GM23338 (cell line): ENCODE results near the gene LRIG1. TPM values are rescaled to one million over a fixed set of nuclear protein-coding genes. Genes with fewer than 3 reads are reported as not detected.

Experiments
- ATAC-seq: fragments of 200-7000 bp; cut with Tn5 transposase; 3 replicates; pipeline ENCODE4 v1.9.1; 2020
- DNase-seq: peaks from one replicate; pipeline ENCODE4 v3.0.0-alpha.2; 2015; ENCODE audit warnings: low spot score
- H2AFZ ChIP-seq: fragments of 200-600 bp; sonication (generic); 2 replicates; pipeline ENCODE4 v1.8.0; 2016; ENCODE audit warnings: antibody characterized with exemption, mild to moderate bottlenecking, moderate library complexity
- H3F3A ChIP-seq: fragments of 200-600 bp; sonication (generic); replicated peaks from 2 replicates; pipeline ENCODE4 v1.8.0; 2017; ENCODE audit warnings: antibody characterized with exemption, mixed run types, low read depth
- H3K27ac ChIP-seq: fragments of 200-600 bp; sonication (generic); 2 replicates; pipeline ENCODE4 v1.6.1; 2016; ENCODE audit warnings: low read depth
- H3K27me3 ChIP-seq: fragments of 200-600 bp; sonication (generic); 2 replicates; pipeline ENCODE4 v1.8.0; 2016; ENCODE audit warnings: mild to moderate bottlenecking, mixed run types, moderate library complexity; ENCODE audit not compliant: insufficient read depth
- H3K36me3 ChIP-seq: fragments of 200-600 bp; sonication (generic); 2 replicates; pipeline ENCODE4 v1.8.0; 2016; ENCODE audit warnings: mild to moderate bottlenecking; ENCODE audit not compliant: insufficient read depth
- H3K4me1 ChIP-seq: fragments of 200-600 bp; sonication (generic); 2 replicates; pipeline ENCODE4 v1.8.0; 2016; ENCODE audit warnings: mild to moderate bottlenecking, moderate library complexity; ENCODE audit not compliant: insufficient read depth
- H3K4me2 ChIP-seq: fragments of 200-600 bp; sonication (generic); 2 replicates; pipeline ENCODE4 v1.7.1; 2017; ENCODE audit warnings: mixed run types
- H3K4me3 ChIP-seq: fragments of 200-600 bp; sonication (generic); 2 replicates; pipeline ENCODE4 v1.6.1; 2016; ENCODE audit warnings: mixed run types
- H3K79me2 ChIP-seq: fragments of 200-600 bp; sonication (generic); replicated peaks from 2 replicates; pipeline ENCODE4 v1.8.0; 2017; ENCODE audit warnings: mild to moderate bottlenecking; ENCODE audit not compliant: insufficient read depth
- H3K9me2 ChIP-seq: fragments of 200-600 bp; sonication (generic); 2 replicates; pipeline ENCODE4 v1.8.0; 2017; ENCODE audit not compliant: insufficient read depth
- H4K20me1 ChIP-seq: fragments of 200-600 bp; sonication (generic); replicated peaks from 2 replicates; pipeline ENCODE4 v1.8.0; 2017; ENCODE audit warnings: mild to moderate bottlenecking; ENCODE audit not compliant: insufficient read depth
- H3K27ac Mint-ChIP-seq: 2 replicates; pipeline ENCODE4 v1.8.0; 2020; ENCODE audit warnings: inconsistent platforms, mild to moderate bottlenecking, moderate library complexity, mixed read lengths
- H3K27me3 Mint-ChIP-seq: 3 replicates; pipeline ENCODE4 v1.8.0; 2022; ENCODE audit warnings: low read depth, mild to moderate bottlenecking, moderate library complexity, mixed read lengths, inconsistent platforms; ENCODE audit not compliant: insufficient read depth, poor library complexity
- H3K36me3 Mint-ChIP-seq: 3 replicates; pipeline ENCODE4 v1.8.0; 2021; ENCODE audit warnings: low read depth, mild to moderate bottlenecking, inconsistent platforms, moderate library complexity, mixed read lengths
- H3K4me1 Mint-ChIP-seq: 3 replicates; pipeline ENCODE4 v1.8.0; 2020; ENCODE audit warnings: mild to moderate bottlenecking, inconsistent platforms, mixed read lengths
- H3K4me3 Mint-ChIP-seq: 3 replicates; pipeline ENCODE4 v1.8.0; 2021; ENCODE audit warnings: moderate library complexity, mild to moderate bottlenecking, inconsistent platforms, mixed read lengths
- H3K9me3 Mint-ChIP-seq: 3 replicates; pipeline ENCODE4 v1.8.0; 2020; ENCODE audit warnings: moderate library complexity, mild to moderate bottlenecking, inconsistent platforms, mixed read lengths
- CREB1 ChIP-seq: fragments of 250-450 bp; sonication (Bioruptor Pico); IDR thresholded peaks from 2 replicates; pipeline ENCODE4 v1.5.0; 2020; ENCODE audit warnings: low read depth, mild to moderate bottlenecking, moderate library complexity
- CTCF ChIP-seq, 2 experiments: fragments of 200-600 bp in 1 of 2; sonication (generic) in 1 of 2; conservative IDR thresholded peaks; 2 replicates each; pipeline versions ENCODE4 v1.5.1 to v1.6.1; 2016 to 2017; ENCODE audit warnings: antibody characterized with exemption in 2 of 2, low read depth in 2 of 2, mild to moderate bottlenecking in 2 of 2, moderate library complexity in 1 of 2
- ETS1 ChIP-seq: IDR thresholded peaks from 2 replicates; pipeline ENCODE4 v1.6.1; 2016; ENCODE audit warnings: antibody characterized with exemption
- EZH2 ChIP-seq: fragments of 200-600 bp; sonication (generic); IDR thresholded peaks from one replicate; pipeline ENCODE4 v1.8.0; 2017; ENCODE audit warnings: antibody characterized with exemption, mild to moderate bottlenecking, low read depth; ENCODE audit not compliant: unreplicated experiment
- EZH2phosphoT487 ChIP-seq: fragments of 200-600 bp; sonication (generic); IDR thresholded peaks from one replicate; pipeline ENCODE4 v1.8.1; 2018; ENCODE audit warnings: antibody characterized with exemption; ENCODE audit not compliant: unreplicated experiment
- JUNB ChIP-seq: IDR thresholded peaks from one replicate; pipeline ENCODE4 v1.6.1; 2016; ENCODE audit warnings: antibody characterized with exemption; ENCODE audit not compliant: unreplicated experiment
- POLR2AphosphoS5 ChIP-seq: IDR thresholded peaks from 2 replicates; pipeline ENCODE4 v1.6.1; 2016; ENCODE audit warnings: antibody characterized with exemption, low read depth
- REST ChIP-seq: IDR thresholded peaks from one replicate; pipeline ENCODE4 v1.6.1; 2018; ENCODE audit warnings: antibody characterized with exemption; ENCODE audit not compliant: unreplicated experiment
- ZNF114 ChIP-seq: fragments of 250-450 bp; sonication (Bioruptor Pico); IDR thresholded peaks from 2 replicates; pipeline ENCODE4 v1.5.0; 2020; ENCODE audit warnings: mild to moderate bottlenecking, moderate library complexity
- ZNF331 ChIP-seq: fragments of 250-450 bp; sonication (Bioruptor Pico); IDR thresholded peaks from 2 replicates; pipeline ENCODE4 v1.5.0; 2020; ENCODE audit warnings: low read depth, mild to moderate bottlenecking, moderate library complexity
- polyA plus RNA-seq: library from polyadenylated mRNA; unstranded; fragments of >200 nt; fragmentation: Nextera tagmentation; extraction: Ambion mirVana; gene quantifications from 2 replicates; pipeline ENCODE4 v1.2.1, GENCODE V29; 2016
- total RNA-seq: library from RNA; depleted of rRNA; stranded (reverse); fragments of >200 nt; shearing (Covaris generic); gene quantifications from 2 replicates; pipeline ENCODE4 v1.2.3, GENCODE V29; 2014

The LRIG1 gene
- total and polyA plus RNA-seq, 2 experiments from 2014 or later, result 40.0 to 134 TPM

- H2AFZ ChIP-seq, result no peak overlapping the region
- DNase-seq (no peak), ATAC-seq (no peak)
- Mint-ChIP-seq H3K4me1 (peaks cover 9% of the 10 kb centered on the region), H3K27ac (no peak overlapping the region), H3K36me3 (peaks cover 99% of the 10 kb centered on the region), H3K4me3 (no peak overlapping the region), H3K27me3 (peaks cover 16% of the 10 kb centered on the region), H3K9me3 (no peaks in the 10 kb centered on the region)
- H3K4me3 ChIP-seq, result no peak overlapping the region
- TF ChIP-seq JUNB (no peak), EZH2phosphoT487 (no peak), POLR2AphosphoS5 (no peak), ETS1 (no peak), ZNF331 (CRISPR knock-in tag) (no peak), CREB1 (CRISPR knock-in tag) (no peak)
- no peak overlapping the region for H3K27ac ChIP-seq
- peaks cover 7% of the 10 kb centered on the region for H3F3A ChIP-seq
- no peak overlapping the region for H3K4me2 ChIP-seq
- no peaks in the 10 kb centered on the region for H3K4me1 ChIP-seq
- no peaks in the 10 kb centered on the region for H3K9me2 ChIP-seq
- peaks cover 11% of the 10 kb centered on the region for H4K20me1 ChIP-seq
- H3K79me2 ChIP-seq, result no peaks in the 10 kb centered on the region
- no peaks in the 10 kb centered on the region for H3K27me3 ChIP-seq
- peaks cover 50% of the 10 kb centered on the region for H3K36me3 ChIP-seq
These were observed 119.2 kb downstream of the LRIG1 start for GRCh38 chr3:66381626-66382025.

- Histone ChIP-seq H3K9me2 (no peaks in the 10 kb centered on the region), H3F3A (peaks cover 7% of the 10 kb centered on the region), H3K79me2 (no peaks in the 10 kb centered on the region), H4K20me1 (peaks cover 11% of the 10 kb centered on the region), H3K4me1 (no peaks in the 10 kb centered on the region), H3K4me2 (no peak overlapping the region), H3K27ac (no peak overlapping the region), H3K4me3 (no peak overlapping the region), H3K36me3 (peaks cover 46% of the 10 kb centered on the region), H2AFZ (no peak overlapping the region), H3K27me3 (no peaks in the 10 kb centered on the region)
- H3K9me3 Mint-ChIP-seq, result no peaks in the 10 kb centered on the region
- peaks cover 16% of the 10 kb centered on the region for H3K27me3 Mint-ChIP-seq
- no peak for TF ChIP-seq EZH2
- H3K27ac Mint-ChIP-seq, result no peak overlapping the region; the same call in 1 of the 2 replicates
- peaks cover 98% of the 10 kb centered on the region for H3K36me3 Mint-ChIP-seq
- H3K4me1 Mint-ChIP-seq, result peaks cover 9% of the 10 kb centered on the region
- H3K4me3 Mint-ChIP-seq, result no peak overlapping the region
- DNase-seq (no peak), ATAC-seq (no peak)
These were observed 120.5 kb downstream of the LRIG1 start for GRCh38 chr3:66380200-66380932.

- Histone ChIP-seq H2AFZ (no peak overlapping the region), H3K4me2 (no peak overlapping the region), H3K27me3 (no peaks in the 10 kb centered on the region), H3K9me2 (no peaks in the 10 kb centered on the region), H3K4me1 (no peaks in the 10 kb centered on the region), H3K79me2 (no peaks in the 10 kb centered on the region), H3K4me3 (no peak overlapping the region), H3K36me3 (peaks cover 41% of the 10 kb centered on the region), H3K27ac (0 out of 2 replicates have a peak overlapping the region, but pooled peaks have one; percentile 3), H3F3A (peaks cover 7% of the 10 kb centered on the region), H4K20me1 (peaks cover 11% of the 10 kb centered on the region)
- Mint-ChIP-seq H3K4me1 (peaks cover 9% of the 10 kb centered on the region), H3K27ac (no peak overlapping the region), H3K27me3 (peaks cover 14% of the 10 kb centered on the region), H3K9me3 (no peaks in the 10 kb centered on the region), H3K36me3 (peaks cover 90% of the 10 kb centered on the region), H3K4me3 (no peak overlapping the region)
- TF ChIP-seq EZH2phosphoT487, result no peak
- TF ChIP-seq ETS1, result no peak
- no peak for TF ChIP-seq CTCF (conservative IDR thresholded peaks at IDR 0.05; ENCODE audit: low read depth in 2 of 2)
- TF ChIP-seq ZNF114 (CRISPR knock-in tag), result no peak
- no peak for TF ChIP-seq POLR2AphosphoS5
- no peak for TF ChIP-seq JUNB
- TF ChIP-seq REST, result no peak
- no peak for TF ChIP-seq EZH2
- TF ChIP-seq ZNF331 (CRISPR knock-in tag), result no peak
- ATAC-seq (no peak), DNase-seq (no peak)
These were observed 121.3 kb downstream of the LRIG1 start for GRCh38 chr3:66379565-66379964.
